Activated naive CD4-positive, alpha-beta T cell treated with Interleukin-2 at 50 U/mL for 16 hours (primary cell): ENCODE results near the gene INO80D.
"Not testable (repeated sequence)": the region's sequence is repeated elsewhere in the genome, so short reads cannot be mapped to it uniquely, and the experiment has no call there.

Experiments
- DNase-seq: peaks from one replicate; pipeline ENCODE4 v3.0.0-alpha.2; 2020

INO80D gene, protein sequence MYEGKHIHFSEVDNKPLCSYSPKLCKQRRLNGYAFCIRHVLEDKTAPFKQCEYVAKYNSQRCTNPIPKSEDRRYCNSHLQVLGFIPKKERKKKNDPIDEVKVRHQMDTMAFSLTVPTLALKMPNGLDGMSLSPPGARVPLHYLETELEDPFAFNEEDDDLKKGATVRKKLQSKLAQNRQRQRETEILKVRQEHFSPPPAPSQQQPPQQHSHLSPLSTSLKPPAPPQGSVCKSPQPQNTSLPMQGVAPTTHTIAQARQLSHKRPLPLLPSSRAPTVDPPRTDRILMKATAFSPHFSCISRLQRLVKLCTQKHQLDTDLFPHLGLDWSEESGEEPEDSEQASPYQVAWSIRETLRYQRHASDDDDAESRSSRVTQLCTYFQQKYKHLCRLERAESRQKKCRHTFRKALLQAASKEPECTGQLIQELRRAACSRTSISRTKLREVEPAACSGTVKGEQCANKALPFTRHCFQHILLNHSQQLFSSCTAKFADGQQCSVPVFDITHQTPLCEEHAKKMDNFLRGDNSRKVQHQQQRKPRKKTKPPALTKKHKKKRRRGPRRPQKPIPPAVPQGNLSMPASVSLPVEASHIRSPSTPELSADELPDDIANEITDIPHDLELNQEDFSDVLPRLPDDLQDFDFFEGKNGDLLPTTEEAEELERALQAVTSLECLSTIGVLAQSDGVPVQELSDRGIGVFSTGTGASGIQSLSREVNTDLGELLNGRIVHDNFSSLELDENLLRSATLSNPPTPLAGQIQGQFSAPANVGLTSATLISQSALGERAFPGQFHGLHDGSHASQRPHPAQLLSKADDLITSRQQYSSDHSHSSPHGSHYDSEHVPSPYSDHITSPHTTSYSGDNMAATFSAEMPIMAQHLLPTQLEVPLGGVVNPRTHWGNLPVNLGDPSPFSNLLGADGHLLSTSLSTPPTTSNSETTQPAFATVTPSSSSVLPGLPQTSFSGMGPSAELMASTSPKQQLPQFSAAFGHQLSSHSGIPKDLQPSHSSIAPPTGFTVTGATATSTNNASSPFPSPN

DNA sequence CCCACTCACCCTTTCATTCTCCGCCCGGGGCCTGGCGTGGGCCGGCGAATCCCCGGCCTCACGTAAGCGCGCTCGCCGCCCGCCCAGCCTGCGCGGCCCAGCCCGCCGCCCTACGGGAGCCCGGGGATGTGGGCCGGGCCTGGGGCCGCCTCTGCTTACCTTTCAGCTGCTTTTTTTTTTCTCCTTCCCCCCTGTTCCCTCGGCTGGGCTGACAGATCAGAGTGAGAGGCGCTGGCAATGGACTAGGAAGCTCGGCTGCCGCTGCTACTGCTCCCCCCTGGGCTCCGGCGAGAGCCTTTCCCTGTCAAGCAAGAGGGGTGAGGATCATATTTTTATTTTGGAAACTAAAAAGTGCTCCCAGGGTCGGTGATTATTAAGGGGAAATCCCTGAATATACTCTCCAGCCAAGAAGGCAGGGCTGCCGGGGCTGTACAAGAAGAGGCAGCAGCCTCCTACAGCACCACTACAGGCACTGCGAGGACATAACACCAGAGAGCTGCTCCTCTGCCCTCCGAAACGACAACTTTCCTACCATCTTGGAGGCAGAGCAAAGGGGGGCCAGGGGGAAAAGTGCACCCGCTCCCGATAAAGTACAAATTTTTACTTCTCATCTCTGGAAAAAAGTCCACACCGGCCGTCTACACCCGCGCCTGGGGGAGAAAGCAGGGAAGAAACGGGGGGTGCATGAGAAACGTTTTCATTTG is at the start of gene INO80D:
INO80D (minus strand) TSS at position 433 of the 704 bp plus-strand sequence. CDS start 23,158 bp downstream, outside the sequence.
- DNase-seq, result peak; percentile 81

DNA sequence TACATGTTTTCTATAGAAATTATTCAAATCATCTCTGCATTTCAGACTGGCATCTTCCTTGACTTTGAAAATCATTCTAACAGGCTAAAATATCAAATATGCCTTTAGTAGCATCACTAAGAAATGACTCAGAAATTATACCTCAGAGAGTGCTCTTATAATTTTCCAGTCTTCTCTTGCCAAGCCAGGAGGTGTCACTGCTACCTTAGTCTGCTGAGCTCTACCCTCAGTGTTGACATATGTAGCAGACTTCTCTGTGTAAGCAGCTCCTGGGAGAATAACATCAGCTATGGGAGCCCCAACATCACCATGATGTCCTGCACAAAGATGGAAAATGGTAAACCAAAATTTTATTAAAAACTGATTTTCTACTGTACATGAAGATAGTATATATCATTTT is 41.7 kb upstream of the INO80D start:
- DNase-seq, result no peak

DNA sequence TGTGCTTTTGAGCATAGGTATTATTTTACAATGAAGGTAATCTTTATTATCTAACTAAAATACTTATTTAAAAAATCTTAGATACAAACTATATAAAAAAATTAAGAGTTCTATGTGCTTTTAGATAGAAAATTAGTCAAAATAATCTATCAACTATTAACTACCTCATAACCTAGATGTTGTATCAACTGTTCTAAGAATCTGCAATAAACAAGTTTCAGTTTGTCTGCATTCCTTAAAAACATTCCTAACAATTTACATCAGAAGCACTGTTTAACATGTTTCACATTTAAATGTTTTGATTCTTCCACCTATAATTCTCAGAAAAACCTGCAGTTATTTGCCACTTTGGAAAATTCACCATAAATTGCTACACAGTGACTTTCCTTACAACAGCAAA is 39.9 kb upstream of the INO80D start:
- no peak for DNase-seq

DNA sequence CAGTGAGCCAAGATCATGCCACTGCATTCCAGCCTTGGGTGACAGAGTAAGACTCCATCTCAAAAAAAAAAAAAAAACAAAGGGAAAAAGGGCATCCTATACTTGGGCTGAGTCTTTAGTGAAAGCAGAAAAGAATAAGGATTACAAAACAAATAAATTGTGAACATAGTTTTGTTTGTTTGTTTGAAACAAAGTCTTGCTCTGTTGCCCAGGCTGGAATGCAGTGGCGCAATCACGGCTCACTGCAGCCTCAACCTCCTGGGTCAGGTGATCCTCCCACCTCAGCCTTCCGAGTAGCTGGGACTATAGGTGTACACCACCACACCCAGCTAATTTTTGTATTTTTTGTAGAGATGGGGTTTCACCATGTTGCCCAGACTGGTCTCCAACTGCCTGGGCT is 36.6 kb upstream of the INO80D start:
- DNase-seq, result not testable (repeated sequence)

DNA sequence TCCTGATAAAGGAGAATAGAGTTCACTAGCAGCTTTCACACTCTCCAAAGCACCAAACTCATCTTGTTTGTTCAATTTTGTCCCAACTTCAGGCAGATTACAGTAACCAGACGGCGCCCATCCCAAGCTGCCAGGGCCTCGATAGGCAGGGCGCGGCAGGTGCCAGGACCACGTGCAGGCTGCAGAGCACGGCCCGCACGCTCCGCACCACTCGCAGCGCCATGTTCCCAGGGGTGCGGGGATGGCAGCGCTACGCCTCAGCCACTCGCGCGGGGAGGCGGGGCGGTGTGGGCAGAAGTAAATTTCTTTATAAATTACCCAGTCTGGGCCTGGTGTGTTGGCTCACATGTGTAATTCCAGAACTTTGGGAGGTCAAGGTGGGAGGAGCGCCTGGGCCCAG is 30.3 kb upstream of the INO80D start:
- DNase-seq, result no peak

DNA sequence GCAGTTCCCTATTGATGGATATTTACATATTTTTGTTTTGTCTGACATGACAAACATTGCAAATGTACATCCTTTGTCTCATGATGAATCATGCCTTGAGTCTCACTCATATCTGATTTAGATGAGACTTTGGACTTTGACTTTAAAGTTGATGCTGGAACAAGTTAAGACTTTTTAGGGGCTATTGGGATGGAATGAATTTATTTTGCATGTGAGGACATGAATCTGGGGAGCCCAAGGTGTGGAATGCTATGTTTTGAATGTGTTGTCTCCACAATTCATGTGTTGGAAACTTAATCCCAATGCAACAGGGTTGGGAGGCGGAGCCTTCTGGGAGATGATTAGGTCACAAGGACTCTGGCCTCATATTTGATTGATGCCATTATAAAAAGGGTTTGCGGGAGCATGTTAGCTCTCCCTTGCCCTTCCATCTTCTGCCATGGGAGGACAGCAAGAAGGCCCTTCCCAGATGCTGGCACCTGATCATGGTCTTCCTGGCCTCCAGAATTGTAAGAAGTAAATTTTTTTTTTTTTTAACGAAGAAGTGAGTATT is 29.1 kb upstream of the INO80D start:
- no peak for DNase-seq

DNA sequence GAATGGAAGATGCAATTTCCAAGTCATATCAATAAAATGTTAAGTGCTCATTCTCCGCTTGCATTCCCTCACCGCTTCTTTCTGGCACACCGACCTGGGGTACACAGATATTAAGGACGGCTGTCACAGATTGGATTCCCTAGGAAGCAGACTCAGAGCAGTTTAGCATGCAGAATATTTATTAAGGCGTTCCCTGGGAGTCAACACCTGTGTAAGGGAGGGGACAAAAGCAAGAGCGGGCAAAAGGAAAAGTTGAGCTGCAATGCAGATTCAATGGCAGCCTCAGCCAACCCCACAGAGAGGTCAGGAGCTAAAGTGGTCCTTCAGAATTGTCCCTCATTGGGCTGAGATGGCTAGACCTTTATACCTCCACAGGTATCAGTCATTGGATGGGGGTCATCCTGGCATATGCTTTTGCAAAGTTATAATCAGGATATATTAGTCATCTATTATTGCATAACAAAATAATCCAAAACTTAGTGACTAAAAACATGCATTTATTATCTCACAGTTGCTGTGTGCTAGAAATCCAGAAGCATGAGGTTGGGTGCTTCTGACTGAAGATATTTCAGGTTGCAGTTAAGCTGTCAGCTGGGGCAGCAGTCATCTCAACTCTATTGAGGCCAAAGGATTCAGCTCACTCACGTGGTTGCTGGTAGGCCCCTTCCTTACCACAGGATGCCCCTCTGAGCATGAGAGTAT is 27.0 kb upstream of the INO80D start:
- no peak for DNase-seq

DNA sequence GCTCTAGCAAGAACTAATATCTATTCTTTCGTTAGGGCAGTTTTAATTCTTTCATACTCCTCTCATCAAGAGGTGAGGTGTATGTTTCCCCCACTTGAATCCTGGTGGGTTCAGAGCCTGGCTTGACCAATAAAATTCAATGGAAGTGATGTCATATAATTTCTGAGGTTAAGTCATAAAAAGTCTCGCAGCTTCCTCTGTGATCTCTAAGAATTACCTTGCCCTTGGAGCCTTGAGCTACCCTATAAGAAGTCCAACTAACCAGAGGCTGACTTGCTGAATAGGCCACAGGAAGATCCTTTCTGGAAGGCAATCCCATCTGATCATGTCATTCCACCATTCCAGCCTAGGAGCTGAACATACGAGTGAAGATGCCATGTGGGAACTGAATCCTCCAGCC is 26.1 kb upstream of the INO80D start:
- no peak for DNase-seq

DNA sequence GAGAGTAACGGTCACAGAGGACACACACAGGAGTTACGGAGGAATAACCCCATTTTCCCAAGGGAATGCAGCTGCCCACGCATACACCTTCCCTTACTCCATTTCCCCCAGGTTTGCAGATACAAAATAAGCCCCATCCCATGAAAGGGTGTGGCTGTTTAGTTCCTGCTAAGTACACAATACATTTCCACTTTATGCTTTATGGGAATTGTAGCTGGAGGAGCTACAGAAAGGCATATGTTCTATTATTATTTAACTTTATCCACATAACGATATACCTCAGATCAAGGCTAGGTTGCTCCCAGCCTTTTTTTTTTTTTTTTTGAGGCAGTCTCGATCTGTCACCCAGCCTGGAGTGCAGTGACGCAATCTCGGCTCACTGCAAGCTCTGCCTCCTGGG is 22.7 kb upstream of the INO80D start:
- DNase-seq, result no peak

DNA sequence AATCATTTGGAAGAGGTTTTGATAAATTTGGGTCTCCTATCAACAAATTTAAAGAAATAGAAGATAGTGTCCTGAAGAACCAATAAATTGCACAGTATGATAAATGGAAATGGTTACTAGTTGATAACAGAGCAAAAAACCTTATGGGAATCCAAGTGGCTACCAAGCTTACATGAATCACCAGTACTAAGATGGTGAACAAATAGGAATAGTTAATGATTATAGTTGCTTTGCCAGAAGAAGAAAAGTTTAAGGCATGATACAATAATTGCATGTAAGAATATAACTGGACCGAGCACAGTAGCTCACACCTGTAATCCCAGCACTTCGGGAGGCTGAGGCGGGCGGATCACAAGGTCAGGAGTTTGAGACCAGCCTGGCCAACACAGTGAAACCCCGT is 19.6 kb upstream of the INO80D start:
- no peak for DNase-seq

DNA sequence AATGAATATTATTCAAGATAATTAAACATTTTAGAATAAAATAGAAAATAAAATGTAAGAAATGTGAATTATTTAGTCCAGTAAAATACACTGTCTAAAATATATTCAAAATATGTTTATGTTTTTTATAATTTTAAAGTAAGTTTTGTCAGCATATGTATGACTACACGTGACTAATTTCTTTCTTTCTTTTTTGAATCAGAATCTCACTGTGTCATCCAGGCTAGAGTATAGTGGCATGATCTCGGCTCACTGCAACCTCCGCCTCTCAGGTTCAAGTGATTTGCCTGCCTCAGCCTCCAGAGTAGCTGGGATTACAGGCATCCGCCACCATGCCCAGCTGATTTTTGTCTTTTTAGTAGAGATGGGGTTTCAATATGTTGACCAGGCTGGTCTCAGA is 19.1 kb upstream of the INO80D start:
- DNase-seq, result no peak

DNA sequence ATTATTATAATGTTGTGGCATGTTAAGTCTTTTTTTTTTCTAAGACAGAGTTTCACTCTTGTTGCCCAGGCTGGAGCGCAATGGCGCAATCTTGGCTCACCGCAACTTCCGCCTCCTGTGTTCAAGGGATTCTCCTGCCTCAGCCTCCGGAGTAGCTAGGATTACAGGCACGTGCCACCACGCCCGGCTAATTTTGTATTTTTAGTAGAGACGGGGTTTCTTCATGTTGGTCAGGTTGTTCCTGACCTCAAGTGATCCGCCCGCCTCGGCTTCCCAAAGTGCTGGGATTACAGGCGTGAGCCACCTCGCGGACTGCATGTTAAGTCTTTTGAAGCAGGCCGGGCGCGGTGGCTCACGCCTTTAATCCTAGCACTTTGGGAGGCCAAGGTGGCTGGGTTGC is 12.9 kb upstream of the INO80D start:
- DNase-seq, result not testable (repeated sequence)

DNA sequence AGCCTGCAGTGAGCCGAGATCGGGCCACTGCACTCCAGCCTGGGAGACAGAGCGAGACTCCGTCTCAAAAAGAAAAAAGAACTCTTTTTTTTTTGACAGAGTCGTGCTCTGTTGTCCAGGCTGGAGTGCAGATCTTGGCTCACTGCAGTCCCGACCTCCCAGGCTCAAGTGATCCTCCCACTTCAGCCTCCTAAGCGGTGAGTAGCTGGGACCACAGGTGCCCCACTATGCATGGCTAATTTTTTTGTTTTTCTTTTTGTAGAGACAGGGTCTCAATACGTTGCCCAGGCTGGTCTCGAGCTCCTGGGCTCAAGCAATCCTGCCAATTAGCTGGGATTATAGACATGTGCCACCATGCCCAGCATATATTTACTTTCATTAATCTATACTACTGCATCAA is 12.5 kb upstream of the INO80D start:
- no peak for DNase-seq

DNA sequence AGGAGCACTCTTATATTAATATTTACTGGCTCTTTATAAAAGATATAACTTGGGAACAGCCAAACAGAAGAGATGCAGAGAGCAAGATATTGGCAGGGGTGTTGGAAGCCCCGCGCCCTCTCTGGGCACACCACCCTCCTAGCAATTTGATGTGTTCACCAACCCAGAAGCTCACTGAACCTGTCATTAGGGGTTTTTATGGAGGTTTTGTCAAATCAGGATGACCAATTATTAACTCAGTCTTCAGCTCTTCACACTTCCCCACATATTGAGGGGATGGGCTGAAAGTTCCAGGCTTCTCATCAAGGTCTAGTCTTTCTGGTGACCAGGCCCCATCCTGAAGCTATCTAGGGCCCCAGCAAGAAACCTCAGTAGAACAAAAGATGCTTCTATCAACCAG is 10.9 kb upstream of the INO80D start:
- no peak for DNase-seq

DNA sequence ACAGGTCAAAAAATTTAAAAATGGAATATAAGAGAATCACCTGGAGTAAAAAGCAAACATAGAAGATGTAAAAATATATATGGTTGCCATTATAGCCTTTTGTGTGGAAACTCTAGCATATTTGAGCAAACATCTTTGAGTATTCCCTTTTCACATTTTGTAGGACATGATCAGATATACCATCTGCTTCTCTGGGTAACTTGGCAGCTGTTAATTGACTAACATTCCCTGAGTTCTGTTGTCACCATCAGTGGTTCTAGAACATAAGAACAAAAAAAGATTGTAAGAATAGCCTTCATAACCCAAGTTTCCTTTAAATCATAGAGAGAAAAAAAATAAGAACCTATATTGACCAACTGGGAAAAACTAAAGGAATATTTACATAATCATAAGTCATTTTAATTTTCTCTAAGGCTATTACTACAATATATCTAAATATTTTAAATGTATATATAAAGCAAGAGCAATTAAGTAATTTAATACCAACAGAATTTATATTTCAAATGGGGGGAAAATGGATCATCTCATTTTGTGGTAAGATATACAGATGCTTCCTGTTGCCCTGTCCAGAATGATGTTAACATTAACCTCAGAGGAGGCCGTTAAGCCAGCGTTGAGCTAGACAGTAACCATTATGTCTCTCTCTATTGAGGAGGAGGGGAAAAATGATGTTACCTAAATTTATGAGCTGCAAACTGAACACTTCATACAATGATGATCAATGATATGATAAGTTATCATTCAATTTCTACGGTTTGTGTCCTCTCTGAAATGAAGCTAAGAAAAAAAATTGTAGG is 9.8 kb upstream of the INO80D start:
- DNase-seq, result no peak

DNA sequence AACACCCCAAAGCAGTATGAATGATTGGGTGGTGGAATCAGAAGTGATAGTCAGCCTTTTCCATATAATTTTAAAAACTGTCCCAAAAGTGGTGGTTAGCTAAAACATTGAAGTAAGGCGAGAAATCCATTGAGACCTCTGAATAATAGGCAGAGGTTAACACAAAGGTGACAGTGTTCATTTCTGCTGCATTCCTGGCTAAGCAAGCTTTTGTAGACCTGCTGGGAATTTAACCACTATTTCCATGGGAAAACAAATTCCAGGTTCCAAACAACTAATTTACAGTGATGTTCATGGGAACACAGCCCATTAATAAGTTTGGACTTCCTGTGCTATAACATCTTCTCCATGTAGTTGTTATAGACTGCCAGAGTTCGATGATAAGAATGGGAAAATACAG is 6.3 kb upstream of the INO80D start:
- DNase-seq, result no peak

DNA sequence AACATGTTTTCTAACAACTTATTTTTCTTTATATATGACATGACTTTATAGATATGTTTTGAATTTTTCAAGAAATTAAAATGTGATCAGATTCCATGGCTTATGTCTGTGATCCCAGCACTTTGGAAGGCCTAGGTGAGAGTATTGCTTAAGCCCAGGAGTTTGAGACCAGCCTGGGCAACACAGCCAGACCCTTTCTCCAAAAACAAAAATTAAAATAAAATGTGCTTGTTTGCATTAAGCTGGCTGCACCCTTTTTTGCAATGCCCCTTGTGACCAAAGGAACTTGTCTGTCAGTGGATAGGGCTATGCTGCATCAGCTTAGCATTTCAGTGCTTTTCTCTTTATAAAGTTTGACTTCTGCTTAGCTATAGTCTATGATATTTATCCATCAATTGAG is 2.3 kb upstream of the INO80D start:
- no peak for DNase-seq

DNA sequence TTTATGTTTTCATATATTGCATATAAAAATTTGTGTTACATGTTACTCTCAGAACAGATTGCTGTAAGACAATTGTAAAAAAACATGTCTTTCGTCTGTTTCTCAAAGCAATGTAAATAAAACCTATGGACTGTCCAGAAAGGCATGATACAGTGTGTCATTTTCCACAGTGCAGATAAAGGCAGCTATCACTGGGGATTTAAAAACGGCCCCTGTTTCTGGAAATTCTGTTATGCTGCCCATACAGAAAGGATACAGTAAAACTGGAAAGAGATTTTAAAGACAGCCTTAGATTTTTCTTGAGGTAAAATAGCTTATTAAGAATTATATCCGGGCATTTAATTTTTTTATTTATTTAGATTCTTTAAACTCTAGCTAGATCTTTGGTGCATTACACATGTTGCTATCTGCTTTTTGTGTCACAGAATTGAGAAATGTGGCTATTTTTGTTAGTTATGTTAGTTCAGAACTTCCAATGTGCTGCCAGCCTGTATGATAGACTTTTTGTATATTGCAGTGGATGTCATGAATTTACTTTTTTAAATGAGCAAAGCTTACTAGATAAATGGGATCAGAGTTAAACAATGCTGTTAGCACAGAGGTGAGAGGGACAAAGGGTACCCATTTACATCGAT is 859 bp upstream of the INO80D start:
- no peak for DNase-seq

DNA sequence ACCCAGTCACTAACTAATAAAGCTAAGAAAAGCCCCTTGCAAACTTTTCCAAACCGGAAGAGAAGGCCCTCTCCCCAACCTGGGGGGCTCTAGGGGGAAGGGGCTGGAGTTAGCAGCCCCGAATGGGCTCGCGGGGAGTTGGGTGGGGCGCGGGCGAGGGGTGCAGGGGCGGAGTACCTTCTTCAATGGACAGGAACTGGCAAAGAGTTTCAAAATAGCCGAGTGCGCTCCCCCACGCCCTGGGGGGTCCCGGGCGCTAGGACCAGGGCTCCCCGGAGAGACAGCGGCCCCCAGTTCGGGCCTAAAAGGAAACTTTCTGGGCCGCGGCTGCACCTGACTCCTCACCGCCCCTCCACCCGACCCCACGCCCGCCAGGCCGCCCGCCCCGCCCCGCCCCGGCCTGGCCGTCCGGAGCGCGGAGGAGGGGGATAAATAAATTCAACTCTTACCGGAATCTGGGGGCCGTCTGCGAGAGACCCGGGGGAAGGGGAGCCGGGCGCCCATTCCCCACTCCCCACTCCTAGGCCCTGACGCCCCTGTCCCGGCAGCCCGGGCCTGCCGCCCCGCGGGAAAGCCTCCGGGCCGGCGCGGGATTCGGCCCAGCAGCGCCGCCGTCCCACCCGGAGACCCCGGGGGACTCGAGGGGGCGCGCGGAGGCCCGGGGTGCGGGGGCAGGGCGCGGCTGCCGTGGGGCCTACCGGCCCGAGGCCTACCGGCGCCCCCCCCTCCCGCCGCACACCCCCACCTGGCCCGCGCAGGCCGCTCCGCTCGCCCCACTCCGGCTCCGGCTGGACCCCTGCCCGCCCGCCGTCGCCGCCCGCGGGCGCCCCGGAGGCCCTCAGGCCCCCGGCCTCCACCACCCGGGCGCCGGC is 868 bp downstream of the INO80D start:
- peak; percentile 51 for DNase-seq

DNA sequence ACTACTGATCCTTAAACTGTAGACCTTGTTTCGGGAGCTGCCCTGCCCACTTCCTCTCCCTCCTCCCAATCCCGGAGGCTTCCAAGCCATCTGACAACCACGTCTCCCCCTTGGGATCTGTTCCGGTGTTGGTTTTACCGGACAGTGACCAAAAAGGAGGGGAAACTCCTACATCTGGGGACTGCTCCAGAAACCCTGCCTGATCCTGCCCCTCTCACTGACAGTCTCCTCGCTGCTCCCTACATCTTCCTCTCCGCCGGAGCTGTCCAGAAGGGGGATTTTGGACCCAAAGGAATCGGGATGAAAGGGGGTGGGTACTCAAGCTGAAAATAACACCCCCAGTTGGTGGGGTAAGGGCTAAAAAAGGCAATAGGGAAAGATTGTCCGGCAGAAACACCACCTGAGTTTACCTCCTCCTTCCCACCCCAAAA is 1.5 kb downstream of the INO80D start:
- peak; percentile 12 for DNase-seq
